ENCODE measurements around the gene PIK3CG.
A peak's percentile ranks its signal among the peaks of the same experiment; 100 is the strongest.
"Not testable (repeated sequence)": the region's sequence is repeated elsewhere in the genome, so short reads cannot be mapped to it uniquely, and the experiment has no call there.

Gene PIK3CG

GRCh38 chr7:106944035-106944665 is 79.1 kb downstream of the PIK3CG start:
- DNase-seq, result no peak

- DNase-seq, result peak; percentile 7
These were observed 82.2 kb downstream of the PIK3CG start for GRCh38 chr7:106947244-106947728.

GRCh38 chr7:106952001-106952657 is 87.0 kb downstream of the PIK3CG start:
- DNase-seq, result no peak

- no peak for DNase-seq
These were observed 87.7 kb downstream of the PIK3CG start for GRCh38 chr7:106952658-106953231.

GRCh38 chr7:106954840-106955239 is 89.8 kb downstream of the PIK3CG start:
- no peak for DNase-seq

- not testable (repeated sequence) for DNase-seq
These were observed 90.8 kb downstream of the PIK3CG start for GRCh38 chr7:106955857-106956256.

All from stimulated activated naive CD4-positive, alpha-beta T cell treated with Interleukin-2 at 50 U/mL for 16 hours (primary cell).